PC-9 (cell line): ENCODE measurements around the gene RPL13. TPM values are rescaled to one million over a fixed set of nuclear protein-coding genes. Genes with fewer than 3 reads are reported as not detected.

Experiments used
- BruUV-seq: library from RNA; stranded (reverse); fragments of 400-500 nt; replicated peaks from 2 replicates; lab custom pipeline; 2021; lab: Mats Ljungman, UMichigan
- CTCF ChIA-PET: fragments of 300-600 bp; sonication (Branson Sonifier 250); formaldehyde crosslinking; loops from one replicate; lab custom pipeline; 2022; ENCODE audit warnings: antibody characterized with exemption; lab: Charles Lee
- POLR2A ChIA-PET: fragments of 300-600 bp; sonication (Branson Sonifier 250); formaldehyde crosslinking; loops from one replicate; lab custom pipeline; 2022; ENCODE audit warnings: antibody characterized with exemption; ENCODE audit not compliant: unreplicated experiment; lab: Charles Lee
- DNase-seq, 2 experiments: peaks; one replicate each; pipeline versions ENCODE4 v3.0.0 to v3.0.0-alpha.2; 2015 to 2022; ENCODE audit warnings: mixed read lengths in 1 of 2
- H2AFZ ChIP-seq: fragments of 200-600 bp; sonication (generic); 2 replicates; pipeline ENCODE4 v1.8.1; 2017; ENCODE audit warnings: antibody characterized with exemption
- H3F3A ChIP-seq: fragments of 200-600 bp; sonication (generic); 2 replicates; pipeline ENCODE4 v1.8.1; 2017; ENCODE audit warnings: antibody characterized with exemption, mild to moderate bottlenecking, low read depth; ENCODE audit not compliant: insufficient read depth
- H3K27ac ChIP-seq: fragments of 200-600 bp; sonication (generic); 2 replicates; pipeline ENCODE4 v1.6.1; 2016; ENCODE audit warnings: mixed run types
- H3K27me3 ChIP-seq: fragments of 200-600 bp; sonication (generic); 2 replicates; pipeline ENCODE4 v1.6.1; 2016; ENCODE audit warnings: low read depth, mixed run types; ENCODE audit not compliant: insufficient read depth
- H3K36me3 ChIP-seq: fragments of 200-600 bp; sonication (generic); 2 replicates; pipeline ENCODE4 v1.6.1; 2016; ENCODE audit warnings: low read depth, mixed run types
- H3K4me1 ChIP-seq: fragments of 200-600 bp; sonication (generic); replicated peaks from 2 replicates; pipeline ENCODE4 v1.6.1; 2016; ENCODE audit warnings: mixed run types; ENCODE audit not compliant: insufficient read depth
- H3K4me2 ChIP-seq: fragments of 200-600 bp; sonication (generic); 2 replicates; pipeline ENCODE4 v1.6.1; 2017; ENCODE audit warnings: mixed run types
- H3K4me3 ChIP-seq: fragments of 200-600 bp; sonication (generic); 2 replicates; pipeline ENCODE4 v1.6.1; 2016; ENCODE audit warnings: mixed run types
- H3K79me2 ChIP-seq: fragments of 200-600 bp; sonication (generic); 2 replicates; pipeline ENCODE4 v1.6.1; 2017; ENCODE audit warnings: low read depth, mixed run types
- H3K9me2 ChIP-seq: fragments of 200-600 bp; sonication (generic); 2 replicates; pipeline ENCODE4 v1.8.1; 2017; ENCODE audit warnings: mild to moderate bottlenecking; ENCODE audit not compliant: insufficient read depth
- H3K9me3 ChIP-seq: fragments of 200-600 bp; sonication (generic); 2 replicates; pipeline ENCODE4 v1.8.1; 2016; ENCODE audit warnings: low read depth; ENCODE audit not compliant: insufficient read depth
- H4K20me1 ChIP-seq: fragments of 200-600 bp; sonication (generic); 2 replicates; pipeline ENCODE4 v1.8.1; 2017; ENCODE audit not compliant: insufficient read depth
- CTCF ChIP-seq: fragments of 200-600 bp; sonication (generic); conservative IDR thresholded peaks from 2 replicates; pipeline ENCODE4 v1.6.1; 2017; ENCODE audit warnings: mixed run types, antibody characterized with exemption, mild to moderate bottlenecking, moderate library complexity
- EZH2 ChIP-seq: fragments of 200-600 bp; sonication (generic); IDR thresholded peaks from 2 replicates; pipeline ENCODE4 v1.8.0; 2017; ENCODE audit warnings: antibody characterized with exemption, low read depth
- intact Hi-C: fragments of 100-400 bp; cut with micrococcal nuclease; formaldehyde crosslinking; loops from one replicate; pipeline ENCODE4 v1.10.0; 2022; ENCODE audit not compliant: unreplicated experiment
- total RNA-seq: library from RNA; stranded (reverse); gene quantifications from 2 replicates; pipeline ENCODE4 v1.2.3, GENCODE V29; 2021

RPL13 gene
- total RNA-seq, 1 experiment from 2014 or later = 2,045 TPM

- no peak overlapping the region for H3K4me3 ChIP-seq
- no peak overlapping the region for H3K27ac ChIP-seq
- no peaks in the 10 kb centered on the region for H4K20me1 ChIP-seq
- no peak for TF ChIP-seq CTCF
- no peak for TF ChIP-seq EZH2
- no peaks in the 10 kb centered on the region for H3K27me3 ChIP-seq
- no peaks in the 10 kb centered on the region for H3K79me2 ChIP-seq
- H3K9me2 ChIP-seq = no peaks in the 10 kb centered on the region
- no TSS peak for BruUV-seq
- DNase-seq = no peak
- H3K9me3 ChIP-seq = no peaks in the 10 kb centered on the region
- no peak overlapping the region for H3K4me2 ChIP-seq
- ChIA-PET POLR2A (interaction anchor here (0.6 kb wide), 1 partner anchor 70 kb away, joined by 8 read pairs; no protein-coding TSS in a partner anchor), CTCF (interaction anchor here (0.5 to 0.7 kb wide), 2 partner anchors 10 to 56 kb away, joined by 6 to 12 read pairs; partner anchors contain the start of genes CHMP1A and SPATA33)
- peaks cover 26% of the 10 kb centered on the region; the same call in 1 of the 2 replicates for H3F3A ChIP-seq
- H2AFZ ChIP-seq = no peak overlapping the region
- peaks cover 16% of the 10 kb centered on the region; the same call in 1 of the 2 replicates for H3K4me1 ChIP-seq
- intact Hi-C loops = no loop called here
- H3K36me3 ChIP-seq = no peaks in the 10 kb centered on the region
Observed at GRCh38 chr16:89600956-89601355, 40.5 kb downstream of the RPL13 start.

GRCh38 chr16:89601906-89602272 is 41.4 kb downstream of the RPL13 start:
- no TSS peak for BruUV-seq
- peaks cover 22% of the 10 kb centered on the region; the same call in 1 of the 2 replicates for H3F3A ChIP-seq
- no peaks in the 10 kb centered on the region for H3K9me2 ChIP-seq
- no peaks in the 10 kb centered on the region for H4K20me1 ChIP-seq
- TF ChIP-seq CTCF = no peak
- TF ChIP-seq EZH2 = no peak
- H3K4me1 ChIP-seq = peaks cover 16% of the 10 kb centered on the region; the same call in 1 of the 2 replicates
- no peaks in the 10 kb centered on the region for H3K79me2 ChIP-seq
- H3K9me3 ChIP-seq = no peaks in the 10 kb centered on the region
- ChIA-PET CTCF (no interaction called here), POLR2A (no interaction called here)
- no peak for DNase-seq
- no peak overlapping the region for H3K4me3 ChIP-seq
- H3K27me3 ChIP-seq = no peaks in the 10 kb centered on the region
- H3K36me3 ChIP-seq = no peaks in the 10 kb centered on the region
- peak overlapping the region; percentile 71; the same call in 1 of the 2 replicates for H3K4me2 ChIP-seq
- intact Hi-C loops = no loop called here
- H2AFZ ChIP-seq = no peak overlapping the region
- H3K27ac ChIP-seq = no peak overlapping the region

- Histone ChIP-seq H3K36me3 (no peaks in the 10 kb centered on the region), H4K20me1 (no peaks in the 10 kb centered on the region), H3K27ac (no peak overlapping the region), H2AFZ (no peak overlapping the region), H3K4me2 (peak overlapping the region; percentile 71), H3K9me2 (no peaks in the 10 kb centered on the region), H3K27me3 (no peaks in the 10 kb centered on the region), H3F3A (peaks cover 17% of the 10 kb centered on the region; the same call in 1 of the 2 replicates), H3K9me3 (no peaks in the 10 kb centered on the region), H3K4me3 (peak overlapping the region; percentile 22; the same call in 1 of the 2 replicates), H3K79me2 (no peaks in the 10 kb centered on the region), H3K4me1 (peaks cover 16% of the 10 kb centered on the region; the same call in 1 of the 2 replicates)
- CTCF ChIA-PET = no interaction called here
- DNase-seq = peak; percentile 41 to 44
- no peak for TF ChIP-seq CTCF
- TF ChIP-seq EZH2 = no peak
- intact Hi-C loops = no loop called here
- POLR2A ChIA-PET = interaction anchor here (0.6 kb wide), 1 partner anchor 98 kb away, joined by 7 read pairs; no protein-coding TSS in a partner anchor
- BruUV-seq = no TSS peak
Observed at GRCh38 chr16:89602273-89602951, 41.9 kb downstream of the RPL13 start.
